ENCODE data around the gene ZC3H7A.
"Not testable (repeated sequence)": the region's sequence is repeated elsewhere in the genome, so short reads cannot be mapped to it uniquely, and the experiment has no call there.

ZC3H7A gene

DNA sequence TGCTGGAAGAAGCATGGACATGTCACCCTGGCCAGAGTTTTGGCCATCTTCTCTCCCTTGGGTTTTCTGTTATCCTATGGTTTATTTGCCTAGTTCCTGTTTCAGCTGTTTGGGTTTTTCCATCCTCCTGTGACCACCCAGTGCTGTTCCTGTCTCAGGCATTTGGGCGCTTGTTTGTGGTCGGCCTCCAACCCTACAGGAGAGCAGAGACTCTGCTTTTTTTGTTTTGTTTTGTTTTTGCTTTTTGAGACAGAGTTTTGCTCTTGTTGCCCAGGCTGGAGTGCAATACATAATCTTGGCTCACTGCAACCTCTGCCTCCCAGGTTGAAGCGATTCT is 3.3 kb upstream of the ZC3H7A start:
- DNase-seq = no peak

DNA sequence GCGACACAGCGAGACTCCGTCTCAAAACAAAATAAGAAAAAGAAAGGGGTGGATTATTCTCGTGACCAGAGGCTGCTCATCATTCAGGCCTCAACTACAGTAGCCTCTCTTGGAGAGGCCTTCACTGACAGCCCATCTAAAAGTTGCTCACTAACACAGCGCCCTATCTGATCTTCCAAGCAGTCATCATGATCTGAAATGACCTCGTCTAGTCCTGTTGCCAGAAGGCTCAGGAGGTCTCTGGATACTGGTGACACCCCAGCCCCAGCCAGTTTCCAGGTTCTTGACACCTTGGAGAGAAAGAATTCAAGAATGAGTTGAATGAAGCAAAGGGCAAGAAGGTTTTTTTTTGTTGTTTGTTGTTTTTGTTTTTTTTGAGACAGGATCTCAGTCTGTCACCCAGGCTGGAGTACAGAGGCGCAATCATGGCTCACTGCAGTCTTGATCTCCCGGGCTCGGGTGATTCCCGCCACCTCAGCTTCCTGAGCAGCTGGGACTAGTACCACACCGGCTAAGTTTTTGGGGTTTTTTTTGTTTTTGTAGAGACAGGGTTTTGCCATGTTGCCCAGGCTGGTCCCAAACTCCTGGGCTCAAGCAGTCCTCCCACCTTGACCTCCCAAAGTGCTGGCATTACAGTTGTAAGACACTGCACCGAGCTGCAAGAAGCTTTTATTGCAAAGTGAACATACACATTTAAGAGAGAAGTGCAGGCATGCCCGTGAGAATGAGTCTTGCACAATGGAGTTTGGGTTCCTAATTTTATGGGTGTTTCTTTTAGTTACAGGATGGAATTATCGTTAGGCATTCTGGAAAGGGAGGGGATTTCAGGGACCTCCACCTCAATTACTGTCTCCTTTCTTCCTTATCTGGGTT is 2.7 kb upstream of the ZC3H7A start:
- peak; percentile 8 for DNase-seq

DNA sequence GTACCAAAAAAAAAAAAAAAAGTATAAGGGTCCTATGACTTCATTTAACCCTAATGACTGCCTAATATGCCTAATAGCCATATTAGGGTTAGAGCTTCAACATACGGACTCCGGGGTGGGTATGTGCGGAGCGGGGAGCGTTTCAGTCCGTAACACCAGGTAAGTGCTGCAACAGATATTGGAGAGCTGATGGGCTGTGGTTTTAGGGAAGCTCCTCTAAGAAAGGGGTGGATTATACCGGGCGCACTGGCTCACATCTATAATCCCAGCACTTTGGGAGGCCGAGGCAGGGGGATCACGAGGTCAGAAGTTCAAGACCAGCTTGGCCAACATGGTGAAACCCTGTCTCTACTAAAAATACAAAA is 1.9 kb upstream of the ZC3H7A start:
- DNase-seq = peak; percentile 30

DNA sequence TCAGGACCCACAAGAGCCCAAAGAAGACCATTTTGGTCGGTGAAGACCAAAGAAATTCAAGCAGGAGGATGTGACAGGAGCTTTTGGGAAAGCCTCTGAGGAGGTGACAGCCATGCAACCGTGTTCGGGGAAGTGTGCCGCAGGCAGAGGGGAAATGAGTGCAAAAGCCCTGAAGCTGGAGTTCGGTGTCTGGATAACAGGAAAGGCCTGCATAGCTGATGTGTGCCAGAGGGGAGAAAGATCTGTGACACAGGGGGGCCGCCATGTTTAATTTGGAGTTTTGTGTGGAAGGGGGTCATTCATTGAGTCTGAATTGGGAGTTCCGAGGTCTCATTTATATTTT is 870 bp upstream of the ZC3H7A start:
- peak; percentile 51 for DNase-seq

DNA sequence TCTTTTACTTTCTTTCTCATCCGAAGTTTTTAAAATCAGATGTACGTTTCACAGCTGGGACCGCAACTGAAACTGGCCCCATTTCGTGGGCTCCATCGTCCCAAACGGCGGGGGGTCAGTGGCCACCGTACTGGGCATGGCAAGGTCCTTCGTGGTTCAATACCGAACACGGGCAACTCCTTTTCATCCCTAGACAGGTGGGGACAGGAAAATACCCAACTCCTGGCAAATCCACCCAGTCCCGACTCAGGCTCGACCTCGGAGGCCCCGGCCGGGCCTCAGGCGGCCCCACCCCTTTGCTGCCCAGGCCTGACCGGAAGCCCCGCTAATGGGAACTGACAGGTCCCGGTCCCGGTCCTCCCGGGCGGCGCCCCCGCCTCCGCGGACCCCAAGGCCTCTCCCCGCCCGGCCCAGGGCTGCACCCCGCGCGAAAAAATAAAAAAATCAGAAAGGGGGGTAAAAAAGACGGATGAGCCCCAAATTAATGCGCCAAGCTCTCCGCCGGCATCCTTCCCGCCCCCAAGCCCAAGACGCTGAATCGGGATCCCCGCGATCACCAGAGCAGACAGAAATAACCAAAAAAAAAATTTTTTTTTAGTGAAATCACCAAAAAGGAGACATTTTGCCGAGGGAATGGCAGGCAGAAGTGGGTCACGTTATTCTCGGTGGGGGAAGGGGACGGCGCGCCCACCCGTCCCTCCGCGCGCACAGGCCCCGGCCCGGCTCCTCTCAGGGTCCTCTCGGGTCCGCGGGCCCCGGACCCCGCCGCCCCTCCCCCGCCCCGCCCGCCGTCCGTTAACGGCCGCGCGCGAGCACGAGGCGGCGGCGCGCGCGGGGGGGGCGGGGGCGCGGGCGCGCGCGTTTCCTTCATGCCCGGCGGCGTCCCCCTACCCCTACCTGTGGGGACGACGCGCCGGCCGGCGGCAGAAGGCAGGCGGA is 562 bp downstream of the ZC3H7A start:
- peak; percentile 41 for DNase-seq

DNA sequence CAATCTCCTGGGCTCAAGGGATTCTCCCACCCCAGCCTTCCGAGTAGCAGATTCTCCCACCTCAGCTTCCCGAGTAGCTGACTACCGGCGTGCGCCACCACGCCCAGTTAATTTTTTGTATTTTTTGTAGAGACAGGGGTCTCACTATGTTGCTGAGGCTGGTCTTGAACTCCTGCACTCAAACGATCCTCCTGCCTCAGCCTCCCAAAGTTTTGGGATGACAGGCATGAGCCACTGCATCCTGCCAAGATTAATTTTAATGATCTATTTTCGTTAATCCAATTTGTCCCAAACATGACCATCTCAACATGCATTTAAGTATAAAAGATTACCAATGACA is 1.2 kb downstream of the ZC3H7A start:
- DNase-seq = no peak

DNA sequence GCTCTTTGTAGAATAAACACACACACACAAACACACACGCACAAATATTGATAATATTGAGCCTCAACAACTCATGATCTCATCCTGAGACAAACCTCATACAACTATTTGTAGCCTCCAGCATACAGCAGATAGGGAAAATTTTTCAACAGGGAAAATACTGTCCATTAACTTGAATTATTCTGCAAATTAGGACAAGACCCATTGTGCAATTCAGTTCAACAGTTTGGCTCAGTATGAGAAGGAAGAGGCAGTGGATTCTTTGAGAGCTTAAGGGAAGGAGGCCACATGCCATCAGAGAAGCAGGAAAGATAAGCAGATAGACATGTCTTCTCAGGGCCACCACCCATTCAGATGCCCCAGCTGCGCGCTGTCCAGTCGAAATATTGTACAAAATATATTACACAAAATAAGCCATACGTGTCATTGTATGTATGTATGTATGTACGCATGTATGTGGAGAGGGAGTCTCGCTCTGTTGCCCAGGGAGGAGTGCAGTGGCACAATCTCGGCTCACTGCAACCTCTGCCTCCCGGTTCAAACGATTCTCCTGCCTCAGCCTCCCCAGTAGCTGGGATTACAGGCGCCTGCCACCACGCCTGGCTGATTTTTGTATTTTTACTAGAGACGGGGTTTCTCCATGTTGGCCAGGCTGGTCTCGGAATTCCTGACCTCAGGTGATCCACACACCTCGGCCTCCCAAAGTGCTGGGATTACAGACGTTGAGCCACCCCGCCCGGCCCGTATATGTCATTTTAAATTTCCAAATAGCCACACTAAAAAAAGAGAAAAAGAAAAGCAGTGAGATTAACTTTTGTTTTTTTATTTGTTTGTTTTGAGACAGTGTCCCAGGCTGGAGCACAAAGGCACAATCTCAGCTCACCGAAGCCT is 1.8 kb downstream of the ZC3H7A start:
- peak; percentile 7 for DNase-seq

DNA sequence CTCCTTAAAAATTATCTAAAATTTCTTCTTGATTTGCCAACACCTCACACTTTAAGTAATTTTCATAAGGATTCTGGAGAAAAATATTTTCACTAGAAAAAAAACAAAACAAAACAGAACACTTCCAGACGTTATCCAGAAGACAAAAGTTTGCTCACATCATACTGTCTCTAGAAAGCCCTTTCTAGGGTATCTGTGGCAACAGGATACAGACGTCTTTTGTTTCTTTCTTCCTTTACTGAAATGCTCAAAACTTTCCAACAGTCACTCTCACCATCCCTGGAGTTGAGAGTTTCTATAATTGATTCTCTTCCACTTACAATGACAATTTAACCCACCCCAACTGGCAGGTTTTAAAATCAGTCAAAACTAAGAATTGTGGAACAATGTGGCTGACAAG is 2.6 kb downstream of the ZC3H7A start:
- DNase-seq = no peak

DNA sequence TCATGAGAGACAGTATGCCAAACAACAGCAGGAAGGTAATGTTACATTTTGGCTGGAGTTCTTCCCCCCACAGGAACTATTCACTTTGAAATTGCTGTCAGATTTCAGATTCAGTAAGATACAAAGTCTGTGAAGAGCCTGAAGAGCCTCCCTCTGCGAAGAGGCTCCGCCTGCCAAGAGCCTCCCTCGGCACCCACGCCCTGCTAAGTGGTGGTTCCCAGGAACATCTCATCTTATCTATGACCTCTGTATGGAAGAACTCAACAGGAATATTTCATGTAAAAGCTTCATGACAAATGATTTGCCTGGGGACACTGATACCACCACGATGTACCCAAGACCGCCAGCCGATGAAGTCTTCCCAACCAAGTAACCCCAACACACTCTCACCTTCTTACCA is 3.2 kb downstream of the ZC3H7A start:
- peak; percentile 25 for DNase-seq

DNA sequence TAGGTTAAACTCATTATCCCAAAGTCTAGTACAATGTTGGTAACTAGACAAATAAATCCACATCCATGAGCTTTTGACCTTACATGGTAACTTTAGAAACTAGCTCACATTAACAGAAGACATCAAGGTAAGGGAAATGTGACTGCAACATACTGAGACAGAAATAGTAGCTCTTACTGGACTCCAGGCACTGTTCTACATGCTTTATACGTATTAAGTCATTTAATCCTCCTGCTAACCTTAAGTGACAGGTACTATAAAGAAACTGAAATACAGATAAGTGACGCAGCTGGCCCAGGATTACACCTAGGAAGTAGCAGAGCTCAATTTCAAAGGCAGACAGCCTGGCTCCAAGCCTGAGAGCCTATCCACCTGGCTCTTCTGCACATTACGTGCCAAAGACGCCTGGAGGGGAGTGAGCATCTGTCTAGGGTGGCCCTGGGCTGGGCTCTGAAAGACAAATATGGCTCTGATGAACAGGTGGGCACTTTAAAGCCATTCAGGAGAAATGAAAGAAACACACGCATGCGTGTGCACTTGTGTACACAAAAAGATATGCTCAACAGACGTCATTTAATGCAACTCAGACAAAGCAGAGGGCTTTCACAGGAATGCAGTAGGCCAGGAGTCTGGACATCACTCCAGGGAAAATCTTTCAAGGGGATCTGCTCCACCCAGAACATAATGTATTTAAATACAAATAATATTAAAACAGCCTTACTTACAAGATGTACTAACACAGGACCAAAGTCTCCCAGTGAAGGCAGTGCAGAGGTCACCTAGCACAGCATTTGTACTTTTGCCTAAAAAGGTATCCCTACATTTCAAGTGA is 4.4 kb downstream of the ZC3H7A start:
- peak; percentile 97 for DNase-seq

DNA sequence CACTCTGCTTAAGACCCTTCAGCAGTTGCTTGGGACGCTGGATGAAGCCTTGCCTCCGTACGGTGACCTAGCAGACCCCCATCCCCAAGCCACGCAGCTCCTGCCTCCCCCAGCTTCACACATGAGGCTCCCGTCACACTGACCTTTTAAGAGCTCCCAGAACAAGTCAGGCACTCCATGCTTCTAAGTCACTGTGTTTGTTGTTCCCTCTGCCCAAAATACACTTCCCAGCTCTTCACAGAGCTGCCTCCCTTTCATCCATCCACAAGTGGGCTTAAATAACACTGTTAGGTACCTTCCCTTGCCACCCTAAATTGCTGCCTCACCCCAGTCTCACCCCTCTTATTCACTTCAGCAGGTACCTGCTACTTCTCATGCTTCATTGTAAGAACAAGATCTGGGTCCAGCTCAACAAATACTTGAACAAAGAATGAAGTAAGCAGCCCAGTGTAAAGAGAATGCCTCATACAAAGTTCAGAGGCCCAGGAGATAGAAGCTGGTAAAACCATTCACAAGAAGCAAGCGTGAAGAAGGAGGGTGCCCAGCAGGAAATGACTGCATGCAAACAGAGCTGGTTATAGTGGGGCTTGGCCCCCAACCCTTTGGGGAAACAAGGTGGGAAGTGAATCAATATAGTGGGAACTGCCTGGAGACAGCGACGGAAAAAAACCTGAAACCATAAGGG is 5.8 kb downstream of the ZC3H7A start:
- no peak for DNase-seq

DNA sequence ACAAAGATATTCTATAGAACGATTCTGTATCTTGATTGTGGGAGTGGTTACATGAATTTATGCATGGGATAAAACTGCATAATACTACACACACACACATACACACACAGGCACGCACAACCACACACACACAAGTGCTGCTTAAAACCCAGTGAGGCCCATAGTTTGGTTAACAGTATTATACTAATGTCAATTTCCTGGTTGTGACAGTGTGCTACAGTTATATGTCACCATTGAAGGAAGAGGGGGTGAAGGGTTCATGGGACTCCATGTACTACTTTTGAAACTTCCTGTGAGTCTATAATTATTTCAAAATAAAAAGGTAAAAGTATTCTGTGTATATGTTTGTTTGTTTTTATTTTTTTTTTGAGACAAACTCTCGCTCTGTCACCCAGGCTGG is 8.1 kb downstream of the ZC3H7A start:
- no peak for DNase-seq

DNA sequence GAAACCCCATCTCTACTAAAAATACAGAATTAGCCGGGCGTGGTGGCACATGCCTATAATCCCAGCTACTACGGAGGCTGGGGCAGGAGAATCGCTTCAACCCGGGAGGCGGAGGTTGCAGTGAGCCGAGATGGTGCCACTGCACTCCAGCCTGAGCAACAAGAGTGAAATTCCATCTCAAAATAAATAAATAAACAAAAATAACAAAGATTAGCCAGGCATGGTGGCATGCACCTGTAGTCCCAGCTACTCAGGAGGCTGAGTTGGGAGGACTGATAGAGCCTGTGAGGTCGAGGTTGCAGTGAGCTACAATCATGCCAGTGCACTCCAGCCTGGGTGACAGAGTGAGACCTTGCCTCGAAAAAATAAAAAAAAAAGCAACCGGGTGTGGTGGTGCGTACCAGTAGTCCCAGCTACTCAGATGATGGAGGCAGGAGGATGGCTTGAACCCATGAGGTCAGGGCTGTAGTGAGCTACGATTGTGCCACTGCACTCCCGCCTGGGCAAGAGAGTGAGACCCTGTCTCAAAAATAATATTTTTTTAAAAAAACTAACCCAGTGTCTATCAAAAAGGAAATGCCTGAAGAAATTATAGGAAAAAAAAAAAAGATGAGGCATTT is 12.0 kb downstream of the ZC3H7A start:
- not testable (repeated sequence) for DNase-seq

DNA sequence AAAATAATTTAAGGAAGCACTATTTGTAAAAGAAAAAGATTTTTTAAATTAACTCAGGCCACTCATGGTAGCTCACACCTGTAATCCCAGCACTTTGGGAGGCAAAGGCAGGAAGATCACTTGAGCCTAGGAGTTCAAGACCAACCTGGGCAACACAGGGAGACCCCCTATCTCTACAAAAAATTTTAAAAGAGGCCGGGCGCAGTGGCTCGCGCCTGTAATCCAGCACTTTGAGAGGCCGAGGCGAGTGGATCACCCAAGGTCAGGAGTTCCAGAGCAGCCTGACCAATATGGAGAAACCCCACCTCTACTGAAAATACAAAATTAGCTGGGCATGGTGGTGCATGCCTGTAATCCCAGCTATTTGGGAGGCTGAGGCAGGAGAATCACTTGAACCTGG is 12.7 kb downstream of the ZC3H7A start:
- not testable (repeated sequence) for DNase-seq

DNA sequence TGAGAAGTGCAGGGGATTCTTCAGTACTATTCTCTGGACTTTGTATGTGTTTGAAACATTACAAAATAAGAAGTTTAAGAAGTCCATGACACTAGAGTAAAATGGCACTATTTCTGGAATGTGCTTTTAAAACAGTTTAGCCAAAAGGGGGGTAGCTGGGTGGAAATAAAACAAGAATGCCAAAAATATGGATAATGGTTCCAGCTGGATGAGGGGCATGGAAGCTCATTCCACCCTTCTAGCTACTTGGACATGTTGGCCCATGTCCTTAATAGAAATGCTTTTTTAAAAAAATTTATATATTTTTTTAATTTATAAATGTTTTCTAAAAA is 13.1 kb downstream of the ZC3H7A start:
- no peak for DNase-seq

DNA sequence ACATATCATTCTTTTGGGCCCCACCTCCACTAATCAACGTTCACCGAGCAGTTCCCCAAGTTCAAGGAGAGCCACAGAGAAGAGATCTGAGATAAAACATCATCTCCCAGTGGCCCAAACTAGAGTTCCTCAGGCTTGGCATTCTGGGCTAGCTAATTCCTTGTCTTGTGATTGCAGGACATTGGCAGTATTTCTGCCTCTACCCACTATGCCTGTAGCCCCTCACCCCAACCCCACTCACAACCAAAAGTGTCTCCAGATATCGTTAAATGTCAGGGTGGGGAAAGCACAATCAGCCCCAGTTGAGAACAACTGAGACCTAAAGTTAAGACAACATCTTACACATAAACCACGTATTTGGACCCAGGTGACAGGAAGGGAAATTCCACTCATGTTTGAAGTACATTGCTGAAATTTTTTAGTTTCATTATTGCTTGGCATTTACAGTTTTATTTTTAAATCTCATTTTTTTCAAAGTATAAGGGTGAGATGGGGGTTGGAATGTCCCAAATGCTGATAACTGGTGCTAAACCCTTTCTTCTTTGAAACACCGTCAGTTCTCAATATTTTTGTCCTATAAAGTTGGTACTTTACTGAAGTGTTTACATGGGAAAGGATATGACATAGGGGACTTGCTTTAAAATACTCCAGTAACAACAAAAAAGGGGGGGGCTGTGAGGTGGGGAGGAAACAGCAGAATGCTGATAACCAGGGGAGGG is 13.6 kb downstream of the ZC3H7A start:
- DNase-seq = no peak

DNA sequence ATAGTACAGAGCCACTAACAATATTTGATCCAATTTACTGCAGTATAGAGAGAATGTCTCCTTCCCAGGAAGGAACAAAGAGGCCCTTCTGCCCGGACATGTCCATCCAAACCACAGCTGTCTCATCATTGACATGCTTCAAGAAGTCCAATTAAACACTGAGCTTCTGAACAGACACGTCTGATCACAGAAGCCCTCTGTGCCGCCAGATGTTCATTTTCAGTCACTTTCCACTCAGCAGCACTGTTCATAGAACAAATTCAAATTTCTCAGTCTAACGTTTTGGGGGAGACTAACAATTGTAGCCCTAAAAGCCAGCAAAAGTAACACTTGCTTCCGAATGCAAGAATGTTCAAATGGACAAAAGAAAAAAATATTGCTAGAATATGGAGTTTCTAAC is 15.3 kb downstream of the ZC3H7A start:
- peak; percentile 91 for DNase-seq

DNA sequence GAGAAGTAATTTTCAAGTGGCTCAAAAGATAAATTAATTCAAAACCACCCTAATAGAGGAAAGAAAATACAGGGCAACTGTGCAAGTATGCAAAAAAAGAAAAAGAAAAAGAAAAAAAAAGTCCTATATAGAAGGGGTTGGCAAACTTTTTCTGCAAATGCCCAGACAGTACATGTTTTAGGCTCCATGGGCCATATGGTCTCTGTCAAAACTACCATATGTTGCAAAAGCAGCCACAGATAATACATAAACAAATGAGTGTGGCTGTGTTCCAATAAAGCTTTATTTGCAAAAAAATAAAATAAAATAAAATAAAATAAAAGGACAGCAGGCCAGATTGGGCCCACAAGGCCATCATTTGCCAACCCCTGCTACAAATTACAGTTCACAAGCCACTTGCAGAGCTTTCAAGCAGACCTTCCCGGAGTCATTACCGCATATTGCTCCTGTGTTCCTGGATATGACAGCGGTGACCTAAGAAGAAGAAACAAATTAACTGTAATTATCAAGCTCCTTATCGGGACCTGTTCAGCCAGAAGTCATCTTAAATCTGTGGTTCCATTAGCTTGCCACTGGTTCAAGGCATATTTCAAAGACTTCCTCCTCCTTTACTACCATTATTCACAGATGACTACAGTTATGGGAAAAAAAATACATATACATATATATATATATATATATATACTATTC is 15.9 kb downstream of the ZC3H7A start:
- peak; percentile 71 for DNase-seq

DNA sequence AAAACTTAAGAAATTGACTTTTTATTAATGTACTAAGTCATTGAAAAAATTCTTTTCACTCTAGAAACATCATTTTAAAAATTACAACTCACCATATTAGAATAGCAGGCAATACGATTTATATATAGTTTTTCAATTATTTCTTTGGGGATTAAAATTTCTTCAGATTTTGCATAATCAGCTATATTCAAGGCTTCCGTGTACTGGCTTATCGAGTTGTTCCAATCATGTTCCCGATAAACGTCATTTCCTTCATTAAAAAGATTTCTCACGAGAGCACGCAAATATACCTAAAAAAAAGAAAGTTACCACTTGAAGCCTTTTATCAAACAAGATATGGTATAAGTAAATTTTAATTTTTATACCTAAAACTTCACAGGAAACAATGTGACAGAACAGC is 18.0 kb downstream of the ZC3H7A start:
- DNase-seq = no peak

DNA sequence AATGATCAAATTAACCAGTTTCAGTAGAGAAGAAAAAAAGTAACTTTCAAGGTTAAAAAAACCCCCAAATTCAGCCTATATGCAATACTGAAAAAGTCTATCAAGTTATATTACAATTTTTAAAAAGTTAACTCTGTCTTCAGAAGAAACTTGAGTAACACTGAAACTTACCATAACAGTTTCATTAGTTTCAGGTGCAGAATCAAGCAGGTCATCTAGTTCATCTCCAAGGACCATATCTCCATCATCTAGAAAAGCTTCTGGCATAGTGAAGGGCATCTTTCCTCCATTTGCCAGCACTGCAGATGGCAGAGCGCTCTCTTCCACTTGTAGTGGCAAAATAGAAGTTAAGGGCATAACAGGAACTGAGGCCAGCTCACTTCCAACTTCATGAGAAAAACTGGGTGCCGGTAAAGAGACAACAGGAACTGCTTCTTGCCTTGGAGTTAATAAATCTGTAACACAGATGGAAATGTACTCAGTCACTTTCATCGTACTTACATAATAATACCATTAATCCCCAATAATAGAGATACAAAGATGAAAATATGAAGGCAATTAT is 22.9 kb downstream of the ZC3H7A start:
- DNase-seq = no peak
